ENCODE results near the gene ATP11C. TPM values are rescaled to one million over a fixed set of nuclear protein-coding genes. Genes with fewer than 3 reads are reported as not detected.

ATP11C gene
- total and polyA plus RNA-seq, 10 of the 15 experiments (the other 5 are each of a cell fraction or from before 2014, with no cell fraction given) = 16.2 to 44.0 (median 24.8) TPM

DNA sequence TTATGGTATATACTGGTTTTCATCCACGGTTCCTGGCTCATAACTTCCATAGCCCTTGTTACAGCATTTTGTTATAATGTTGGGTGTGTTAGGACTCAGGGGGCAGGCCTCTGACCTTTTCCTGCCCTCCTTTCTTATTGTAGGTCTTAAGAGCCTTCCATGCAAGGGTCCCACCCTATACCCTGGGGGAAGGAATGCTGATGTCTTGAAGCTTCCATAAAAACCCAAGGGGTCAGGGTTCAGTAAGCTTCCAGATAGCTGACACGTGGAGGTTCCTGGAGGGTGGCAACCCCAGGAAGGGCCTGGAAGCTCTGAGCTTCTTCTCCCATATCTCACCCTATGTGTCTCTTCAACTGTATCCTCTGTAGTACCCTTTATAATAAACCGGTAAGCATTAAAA lies 29.6 kb downstream of the ATP11C start:
- in situ Hi-C loops (cut with MboI) = no loop called here
- no peak for DNase-seq (ENCODE audit: low read depth, low spot score)
- H3K27ac ChIP-seq (ENCODE audit: control insufficient read depth, insufficient read depth) = no peak overlapping the region
- ChIA-PET SMC1A (ENCODE audit: uncharacterized antibody, unreplicated experiment) (interaction anchor here (0.7 to 2.2 kb wide), 3 partner anchors 21 to 131 kb away, joined by 3 to 8 read pairs (median 3); no protein-coding TSS in a partner anchor), RAD21 (ENCODE audit: unreplicated experiment) (no interaction called here), CTCF (no interaction called here), POLR2A (interaction anchor here (0.6 to 0.7 kb wide), 2 partner anchors 27 to 44 kb away, joined by 3 read pairs; no protein-coding TSS in a partner anchor)
- no peak for FAIRE-seq
- no peaks in the 10 kb centered on the region for H3K27me3 ChIP-seq (replicated peaks in 1 of 2; ENCODE audit: control insufficient read depth in 2 of 2, insufficient read depth in 2 of 2, low read length in 1 of 2)
- no peaks in the 10 kb centered on the region for H3K9me3 ChIP-seq (replicated peaks; ENCODE audit: control insufficient read depth, insufficient read depth, low read length)
- WGBS (ENCODE audit: insufficient coverage, insufficient replicate concordance, low lambda C conversion rate, missing lambda C conversion rate) = 65% methylated on average over 3 of the region's 3 CpGs
- H3K79me2 ChIP-seq (ENCODE audit: control insufficient read depth, insufficient read depth, low read length) = peaks cover 6% of the 10 kb centered on the region
- no peak for ATAC-seq
- H3K9ac ChIP-seq (ENCODE audit: control insufficient read depth, insufficient read depth, low read length) = no peak overlapping the region
- no peaks in the 10 kb centered on the region for H4K20me1 ChIP-seq (ENCODE audit: control insufficient read depth, insufficient read depth)
- H3K4me2 ChIP-seq (ENCODE audit: control insufficient read depth, insufficient read depth) = no peak overlapping the region
- H3K4me3 ChIP-seq = no peak overlapping the region
- intact Hi-C loops (cut with micrococcal nuclease; ENCODE audit: unreplicated experiment) = no loop called here
- H3K36me3 ChIP-seq (ENCODE audit: control insufficient read depth in 2 of 2, insufficient read depth in 2 of 2, low read length in 1 of 2) = no peaks in the 10 kb centered on the region
- TF ChIP-seq FOS (IDR thresholded peaks at IDR 0.05; ENCODE audit: borderline replicate concordance, extremely low read depth, insufficient read length) (no peak), ZNF592 (IDR thresholded peaks at IDR 0.05) (no peak), NBN (IDR thresholded peaks at IDR 0.05) (no peak), ZNF384 (IDR thresholded peaks at IDR 0.05; ENCODE audit: borderline replicate concordance, low read depth, low read length) (no peak), ATF7 (IDR thresholded peaks at IDR 0.05; ENCODE audit: low read depth) (no peak), REST (IDR thresholded peaks at IDR 0.05; ENCODE audit: low read depth, low read length) (no peak), CEBPB (IDR thresholded peaks at IDR 0.05; ENCODE audit: borderline replicate concordance in 1 of 2, low read depth in 2 of 2, low read length in 2 of 2) (no peak)
- BruUV-seq (replicated peaks) = no TSS peak
- no peaks in the 10 kb centered on the region for H3K4me1 ChIP-seq (ENCODE audit: control insufficient read depth, insufficient read depth, low read length)
- no peak overlapping the region for H2AFZ ChIP-seq (ENCODE audit: control insufficient read depth, low read depth, low read length)
